Measurements from ENCODE around the gene SPINT4.
"Not testable (repeated sequence)": the region's sequence is repeated elsewhere in the genome, so short reads cannot be mapped to it uniquely, and the experiment has no call there.

DNA sequence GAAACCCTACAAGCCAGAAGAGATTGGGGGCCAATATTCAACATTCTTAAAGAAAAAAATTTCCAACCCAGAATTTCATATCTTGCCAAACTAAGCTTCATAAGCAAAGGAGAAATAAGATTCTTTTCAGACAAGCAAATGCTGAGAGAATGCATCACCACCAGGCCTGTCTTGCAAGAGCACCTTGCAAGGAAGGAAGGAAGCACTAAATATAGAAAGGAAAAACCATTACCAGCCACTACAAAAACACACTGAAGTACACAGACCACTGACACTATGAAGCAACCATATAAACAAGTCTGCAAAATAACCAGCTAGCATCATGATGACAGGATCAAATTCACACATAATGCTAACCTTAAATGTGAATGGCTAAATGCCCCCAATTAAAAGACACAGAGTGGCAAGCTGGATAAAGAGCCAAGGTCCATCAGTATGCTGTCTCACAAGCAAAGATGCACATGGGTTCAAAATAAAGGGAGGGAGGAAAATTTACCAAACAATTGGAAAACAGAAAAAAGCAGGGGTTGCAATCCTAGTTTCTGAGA lies 5.9 kb upstream of the SPINT4 start:
- TF ChIP-seq POLR2AphosphoS5, POLR2A (IDR thresholded peaks at IDR 0.05; ENCODE audit: low read depth, low read length): not testable (repeated sequence)

Data from GM12892 (cell line).